Measurements from ENCODE around the gene MEDAG. TPM values are rescaled to one million over a fixed set of nuclear protein-coding genes. Genes with fewer than 3 reads are reported as not detected.

MEDAG gene
- total and polyA plus RNA-seq, 2 donors (not counting 3 experiments of a cell fraction or from before 2014, with no cell fraction given): 27.2 TPM

- H3K9me3 ChIP-seq (replicated peaks; ENCODE audit: control insufficient read depth, insufficient read depth, low read length): no peaks in the 10 kb centered on the region
- H3K4me2 ChIP-seq (ENCODE audit: insufficient read depth, low read length): no peak overlapping the region
- intact Hi-C loops (cut with micrococcal nuclease) (no loop called here), dilution Hi-C loops (cut with MboI; ENCODE audit: extremely low pct_ligation_motif_present, low sequenced_read_pairs) (no loop called here)
- H2AFZ ChIP-seq (ENCODE audit: low read depth, low read length): no peak overlapping the region
- peak; percentile 66 for FAIRE-seq
- no peaks in the 10 kb centered on the region for H3K9me1 ChIP-seq (replicated peaks; ENCODE audit: control insufficient read depth, extremely low read depth, insufficient read depth, low read length)
- H3K9ac ChIP-seq (replicated peaks; ENCODE audit: extremely low read depth, insufficient read depth, low read length): no peak overlapping the region
- H4K20me1 ChIP-seq (replicated peaks; ENCODE audit: control insufficient read depth, extremely low read depth, insufficient read depth, low read length): no peaks in the 10 kb centered on the region
- BruUV-seq (replicated peaks): no TSS peak
- DNase-seq (ENCODE audit: low read depth, low spot score): no peak
- no peak overlapping the region for H3K27ac ChIP-seq (ENCODE audit: insufficient read depth, low read depth, low read length)
- H3K4me3 ChIP-seq (replicated peaks in 1 of 3; ENCODE audit: insufficient read depth in 1 of 3, low read depth in 1 of 3, low read length in 3 of 3): no peak overlapping the region
- H3K27me3 ChIP-seq (ENCODE audit: control insufficient read depth in 2 of 2, insufficient read depth in 2 of 2, low read length in 2 of 2): no peaks in the 10 kb centered on the region
- no peaks in the 10 kb centered on the region for H3K4me1 ChIP-seq (ENCODE audit: control insufficient read depth, extremely low read depth, insufficient read depth, low read length)
- TF ChIP-seq MYC (IDR thresholded peaks at IDR 0.05; ENCODE audit: low read depth, low read length) (no peak), EZH2 (IDR thresholded peaks at IDR 0.05; ENCODE audit: borderline replicate concordance, low read depth, low read length, severe bottlenecking) (no peak), MAX (IDR thresholded peaks at IDR 0.05; ENCODE audit: insufficient read depth, insufficient read length) (no peak), FOS (IDR thresholded peaks at IDR 0.05; ENCODE audit: borderline replicate concordance, insufficient read depth, low read length) (no peak), POLR2A (IDR thresholded peaks at IDR 0.05; ENCODE audit: low read depth, low read length) (no peak), GATA2 (IDR thresholded peaks at IDR 0.05; ENCODE audit: insufficient read depth, insufficient read length, low read depth, low read length) (no peak), JUN (IDR thresholded peaks at IDR 0.05; ENCODE audit: borderline replicate concordance, insufficient read depth, insufficient read length, low read depth) (no peak)
- peaks cover 2 to 21% of the 10 kb centered on the region in 2 experiments for H3K36me3 ChIP-seq (ENCODE audit: control insufficient read depth in 2 of 2, extremely low read depth in 1 of 2, insufficient read depth in 2 of 2, low read length in 2 of 2)
- no peaks in the 10 kb centered on the region for H3K79me2 ChIP-seq (ENCODE audit: control insufficient read depth, insufficient read depth, low read length)
- ChIA-PET POLR2A (no interaction called here), CTCF (interaction anchor here (1.2 to 1.3 kb wide), 2 partner anchors 12 to 14 kb away, joined by 3 to 4 read pairs; no protein-coding TSS in a partner anchor)
Measured at GRCh38 chr13:30920162-30920909, 14.3 kb downstream of the MEDAG start.

- ChIA-PET CTCF (interaction anchor here (0.7 kb wide), 1 partner anchor 76 kb away, joined by 3 read pairs; no protein-coding TSS in a partner anchor), POLR2A (no interaction called here)
- H4K20me1 ChIP-seq (replicated peaks; ENCODE audit: control insufficient read depth, extremely low read depth, insufficient read depth, low read length): no peaks in the 10 kb centered on the region
- H2AFZ ChIP-seq (ENCODE audit: low read depth, low read length): no peak overlapping the region
- peaks cover 2 to 18% of the 10 kb centered on the region in 2 experiments for H3K36me3 ChIP-seq (ENCODE audit: control insufficient read depth in 2 of 2, extremely low read depth in 1 of 2, insufficient read depth in 2 of 2, low read length in 2 of 2)
- no peak for DNase-seq (ENCODE audit: low read depth, low spot score)
- no peak overlapping the region for H3K27ac ChIP-seq (ENCODE audit: insufficient read depth, low read depth, low read length)
- H3K4me3 ChIP-seq (replicated peaks in 1 of 3; ENCODE audit: insufficient read depth in 1 of 3, low read depth in 1 of 3, low read length in 3 of 3): no peak overlapping the region
- dilution Hi-C loops (cut with MboI; ENCODE audit: extremely low pct_ligation_motif_present, low sequenced_read_pairs): no loop called here
- no peak overlapping the region for H3K4me2 ChIP-seq (ENCODE audit: insufficient read depth, low read length)
- intact Hi-C loops (cut with micrococcal nuclease): no loop called here
- no peaks in the 10 kb centered on the region for H3K9me1 ChIP-seq (replicated peaks; ENCODE audit: control insufficient read depth, extremely low read depth, insufficient read depth, low read length)
- no TSS peak for BruUV-seq (replicated peaks)
- H3K9ac ChIP-seq (replicated peaks; ENCODE audit: extremely low read depth, insufficient read depth, low read length): no peak overlapping the region
- TF ChIP-seq CTCF (IDR thresholded peaks at IDR 0.05; ENCODE audit: extremely low read depth in 1 of 2, insufficient read depth in 1 of 2, low read depth in 1 of 2, low read length in 2 of 2) (no peak), MYC (IDR thresholded peaks at IDR 0.05; ENCODE audit: low read depth, low read length) (no peak), EZH2 (IDR thresholded peaks at IDR 0.05; ENCODE audit: borderline replicate concordance, low read depth, low read length, severe bottlenecking) (no peak), GATA2 (IDR thresholded peaks at IDR 0.05; ENCODE audit: insufficient read depth, insufficient read length, low read depth, low read length) (no peak), JUN (IDR thresholded peaks at IDR 0.05; ENCODE audit: borderline replicate concordance, insufficient read depth, insufficient read length, low read depth) (no peak), POLR2AphosphoS5 (IDR thresholded peaks at IDR 0.05; ENCODE audit: insufficient read depth, low read depth, low read length) (no peak), POLR2A (IDR thresholded peaks at IDR 0.05; ENCODE audit: low read depth, low read length) (no peak), MAX (IDR thresholded peaks at IDR 0.05; ENCODE audit: insufficient read depth, insufficient read length) (no peak), FOS (IDR thresholded peaks at IDR 0.05; ENCODE audit: borderline replicate concordance, insufficient read depth, low read length) (no peak)
- no peaks in the 10 kb centered on the region for H3K4me1 ChIP-seq (ENCODE audit: control insufficient read depth, extremely low read depth, insufficient read depth, low read length)
- H3K27me3 ChIP-seq (ENCODE audit: control insufficient read depth in 2 of 2, insufficient read depth in 2 of 2, low read length in 2 of 2): no peaks in the 10 kb centered on the region
- no peak for FAIRE-seq
- no peaks in the 10 kb centered on the region for H3K79me2 ChIP-seq (ENCODE audit: control insufficient read depth, insufficient read depth, low read length)
- H3K9me3 ChIP-seq (replicated peaks; ENCODE audit: control insufficient read depth, insufficient read depth, low read length): no peaks in the 10 kb centered on the region
Measured at GRCh38 chr13:30923418-30923817, 17.3 kb downstream of the MEDAG start.

Measured in endothelial cell of umbilical vein (primary cell).